ENCODE measurements around the gene ABCD3.

ABCD3 gene

DNA sequence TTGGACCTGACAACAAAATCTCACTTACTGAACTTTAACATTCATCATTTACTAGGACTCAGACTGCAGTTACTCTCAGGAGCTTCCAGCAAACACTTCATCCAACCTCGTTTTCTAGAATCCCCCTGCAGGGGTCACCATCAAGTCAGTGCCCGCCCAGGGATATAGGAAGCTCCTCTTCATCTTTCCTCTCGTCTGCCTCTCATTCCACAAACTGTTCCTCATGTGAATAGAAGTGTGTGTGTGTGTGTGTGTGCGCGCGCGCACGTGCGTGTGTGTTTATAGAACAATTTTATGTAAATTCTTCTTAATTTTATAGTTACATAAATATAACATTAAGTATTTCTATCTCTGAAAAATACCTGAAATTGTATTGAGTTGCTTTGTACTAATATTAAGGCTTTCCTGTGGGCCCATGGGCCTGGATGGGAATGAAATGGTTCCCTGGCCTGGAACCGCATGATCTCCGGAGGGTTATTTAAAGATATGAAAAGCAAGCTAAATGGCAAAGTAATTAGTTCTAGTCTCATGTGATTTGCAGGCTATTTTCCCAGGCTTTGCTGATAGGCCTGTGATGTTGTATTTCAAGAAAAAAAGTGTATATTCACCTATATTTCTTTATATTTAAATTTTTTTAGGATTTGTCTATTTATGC is 21.7 kb upstream of the ABCD3 start:
- DNase-seq (ENCODE audit: low spot score), result no peak
- TF ChIP-seq, protein P1, sequence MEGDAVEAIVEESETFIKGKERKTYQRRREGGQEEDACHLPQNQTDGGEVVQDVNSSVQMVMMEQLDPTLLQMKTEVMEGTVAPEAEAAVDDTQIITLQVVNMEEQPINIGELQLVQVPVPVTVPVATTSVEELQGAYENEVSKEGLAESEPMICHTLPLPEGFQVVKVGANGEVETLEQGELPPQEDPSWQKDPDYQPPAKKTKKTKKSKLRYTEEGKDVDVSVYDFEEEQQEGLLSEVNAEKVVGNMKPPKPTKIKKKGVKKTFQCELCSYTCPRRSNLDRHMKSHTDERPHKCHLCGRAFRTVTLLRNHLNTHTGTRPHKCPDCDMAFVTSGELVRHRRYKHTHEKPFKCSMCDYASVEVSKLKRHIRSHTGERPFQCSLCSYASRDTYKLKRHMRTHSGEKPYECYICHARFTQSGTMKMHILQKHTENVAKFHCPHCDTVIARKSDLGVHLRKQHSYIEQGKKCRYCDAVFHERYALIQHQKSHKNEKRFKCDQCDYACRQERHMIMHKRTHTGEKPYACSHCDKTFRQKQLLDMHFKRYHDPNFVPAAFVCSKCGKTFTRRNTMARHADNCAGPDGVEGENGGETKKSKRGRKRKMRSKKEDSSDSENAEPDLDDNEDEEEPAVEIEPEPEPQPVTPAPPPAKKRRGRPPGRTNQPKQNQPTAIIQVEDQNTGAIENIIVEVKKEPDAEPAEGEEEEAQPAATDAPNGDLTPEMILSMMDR (IDR thresholded peaks at IDR 0.05; ENCODE audit: extremely low read depth, insufficient read depth, missing control alignments), result no peak
- in situ Hi-C loops (cut with MboI; ENCODE audit: low pct_unique_long_range_greater_than_20kb, low sequenced_read_pairs, unreplicated experiment), result no loop called here

- in situ Hi-C loops (cut with MboI; ENCODE audit: low pct_unique_long_range_greater_than_20kb, low sequenced_read_pairs, unreplicated experiment), result no loop called here
- no peak for DNase-seq (ENCODE audit: low spot score)
- TF ChIP-seq, protein P1 (IDR thresholded peaks at IDR 0.05; ENCODE audit: extremely low read depth, insufficient read depth, missing control alignments), result no peak
These were observed 19.8 kb upstream of the ABCD3 start for GRCh38 chr1:94398356-94398755.

- in situ Hi-C loops (cut with MboI; ENCODE audit: low pct_unique_long_range_greater_than_20kb, low sequenced_read_pairs, unreplicated experiment), result no loop called here
- TF ChIP-seq, protein P1 (IDR thresholded peaks at IDR 0.05; ENCODE audit: extremely low read depth, insufficient read depth, missing control alignments), result no peak
- DNase-seq (ENCODE audit: low spot score), result no peak
These were observed 18.7 kb upstream of the ABCD3 start for GRCh38 chr1:94399453-94399852.

DNA sequence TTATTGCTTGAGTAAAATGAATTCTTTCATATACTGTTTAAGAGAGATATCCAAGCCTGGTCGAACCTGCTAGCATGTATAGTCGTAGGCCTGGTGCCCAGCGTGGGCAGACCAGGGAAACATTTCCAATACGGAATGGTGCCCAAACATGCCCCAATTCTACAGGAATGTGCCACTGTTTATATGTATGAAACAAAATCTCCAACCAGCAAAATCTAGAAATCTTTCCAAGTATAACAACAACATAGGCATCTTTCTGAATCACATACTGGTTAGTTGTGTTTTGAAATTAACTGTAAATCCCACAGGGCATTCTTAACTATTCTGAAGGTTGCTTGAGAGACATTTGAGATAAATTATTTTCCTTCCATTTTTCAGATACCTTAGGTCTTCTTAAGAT is 17.0 kb upstream of the ABCD3 start:
- TF ChIP-seq, protein P1 (IDR thresholded peaks at IDR 0.05; ENCODE audit: extremely low read depth, insufficient read depth, missing control alignments), result no peak
- in situ Hi-C loops (cut with MboI; ENCODE audit: low pct_unique_long_range_greater_than_20kb, low sequenced_read_pairs, unreplicated experiment), result no loop called here
- no peak for DNase-seq (ENCODE audit: low spot score)

GRCh38 chr1:94406446-94406845 is 11.7 kb upstream of the ABCD3 start:
- in situ Hi-C loops (cut with MboI; ENCODE audit: low pct_unique_long_range_greater_than_20kb, low sequenced_read_pairs, unreplicated experiment), result no loop called here
- DNase-seq (ENCODE audit: low spot score), result no peak
- TF ChIP-seq, protein P1 (IDR thresholded peaks at IDR 0.05; ENCODE audit: extremely low read depth, insufficient read depth, missing control alignments), result no peak

DNA sequence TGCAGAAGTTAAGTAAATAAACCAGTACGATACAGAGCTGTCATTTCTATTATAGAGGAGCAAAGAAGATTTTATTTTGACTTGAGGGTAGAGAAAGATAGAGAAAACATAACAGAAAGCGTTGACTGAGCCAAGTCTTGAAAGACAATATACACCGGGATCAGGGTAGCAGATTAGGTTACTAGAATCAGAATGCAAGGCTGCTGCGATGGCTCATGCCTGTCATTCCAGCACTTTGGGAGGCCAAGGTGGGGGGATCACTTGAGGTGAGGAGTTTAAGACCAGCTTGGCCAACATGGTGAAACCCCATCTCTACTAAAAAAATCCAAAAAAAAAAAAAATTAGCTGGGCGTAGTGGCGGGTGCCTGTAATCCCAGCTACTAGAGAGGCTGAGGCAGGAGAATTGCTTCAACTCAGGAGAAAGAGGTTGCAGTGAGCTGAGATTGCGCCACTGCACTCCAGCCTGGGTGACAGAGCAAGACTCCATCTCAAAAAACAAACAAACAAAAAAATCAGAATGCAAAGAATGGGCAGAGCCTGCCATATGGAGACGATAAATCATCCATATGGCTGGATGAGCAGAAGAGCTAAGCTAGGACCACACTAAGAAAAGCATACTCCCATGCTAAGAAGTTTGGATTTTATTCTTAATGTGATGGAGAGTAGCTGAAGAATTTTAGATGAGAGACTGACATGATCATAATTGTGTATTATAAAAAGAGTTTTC is 9.9 kb upstream of the ABCD3 start:
- DNase-seq (ENCODE audit: low spot score), result no peak
- TF ChIP-seq, protein P1 (IDR thresholded peaks at IDR 0.05; ENCODE audit: extremely low read depth, insufficient read depth, missing control alignments), result no peak
- in situ Hi-C loops (cut with MboI; ENCODE audit: low pct_unique_long_range_greater_than_20kb, low sequenced_read_pairs, unreplicated experiment), result no loop called here
